Esophagus mucosa (tissue), 1 donor: ENCODE data around the gene RFX2. TPM values are rescaled to one million over a fixed set of nuclear protein-coding genes. Genes with fewer than 3 reads are reported as not detected.
"Not testable (repeated sequence)": the region's sequence is repeated elsewhere in the genome, so short reads cannot be mapped to it uniquely, and the experiment has no call there.

Experiments
- ATAC-seq: fragments of 200-7000 bp; cut with Tn5 transposase; one replicate; pipeline ENCODE4 v1.9.1; 2020
- total RNA-seq: library from RNA; stranded (reverse); gene quantifications from one replicate; pipeline ENCODE4 v1.2.4, GENCODE V29; 2023
- donor health status: DM: yes; HTN: yes; CAD: no.

The RFX2 gene
- total RNA-seq, 1 donor from 2014 or later = 4.5 TPM

DNA sequence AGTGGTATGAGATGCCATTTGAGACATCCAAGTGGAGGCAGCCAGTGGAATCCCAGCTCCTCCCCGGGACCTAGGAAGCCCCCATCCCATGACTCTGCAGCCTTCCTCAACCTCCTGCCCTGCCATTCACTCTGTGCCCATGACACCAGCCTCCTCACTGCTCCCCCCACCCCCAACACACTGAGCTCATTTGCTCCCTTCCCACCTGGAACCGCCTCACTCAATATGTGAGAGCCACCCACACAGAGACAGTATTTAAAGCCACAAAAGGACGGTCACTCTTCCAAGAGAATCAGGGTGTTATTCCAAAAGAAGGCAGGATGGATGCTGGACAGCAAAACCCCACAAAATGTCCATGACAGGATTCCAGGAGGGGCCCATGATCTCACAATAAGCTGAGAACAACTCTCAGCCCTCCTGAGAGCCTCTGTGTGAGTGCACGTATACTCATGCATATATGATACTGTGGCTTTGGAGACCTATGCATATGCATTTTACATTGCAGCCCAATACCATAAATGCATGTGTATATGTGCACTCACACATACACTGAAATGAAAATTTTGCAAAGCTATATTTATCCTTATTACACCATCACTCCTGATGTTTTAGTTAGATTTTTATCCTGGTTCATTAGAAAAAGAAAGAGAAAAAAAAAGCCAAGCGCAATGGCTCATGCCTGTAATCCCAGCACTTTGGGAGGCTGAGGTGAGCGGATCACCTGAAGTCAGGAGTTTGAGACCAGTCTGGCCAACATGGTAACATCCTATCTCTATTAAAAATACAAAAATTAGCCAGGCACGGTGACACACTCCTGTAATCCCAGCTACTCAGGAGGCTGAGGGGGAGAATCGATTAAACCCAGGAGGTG is 121.5 kb downstream of the RFX2 start:
- ATAC-seq = no peak

DNA sequence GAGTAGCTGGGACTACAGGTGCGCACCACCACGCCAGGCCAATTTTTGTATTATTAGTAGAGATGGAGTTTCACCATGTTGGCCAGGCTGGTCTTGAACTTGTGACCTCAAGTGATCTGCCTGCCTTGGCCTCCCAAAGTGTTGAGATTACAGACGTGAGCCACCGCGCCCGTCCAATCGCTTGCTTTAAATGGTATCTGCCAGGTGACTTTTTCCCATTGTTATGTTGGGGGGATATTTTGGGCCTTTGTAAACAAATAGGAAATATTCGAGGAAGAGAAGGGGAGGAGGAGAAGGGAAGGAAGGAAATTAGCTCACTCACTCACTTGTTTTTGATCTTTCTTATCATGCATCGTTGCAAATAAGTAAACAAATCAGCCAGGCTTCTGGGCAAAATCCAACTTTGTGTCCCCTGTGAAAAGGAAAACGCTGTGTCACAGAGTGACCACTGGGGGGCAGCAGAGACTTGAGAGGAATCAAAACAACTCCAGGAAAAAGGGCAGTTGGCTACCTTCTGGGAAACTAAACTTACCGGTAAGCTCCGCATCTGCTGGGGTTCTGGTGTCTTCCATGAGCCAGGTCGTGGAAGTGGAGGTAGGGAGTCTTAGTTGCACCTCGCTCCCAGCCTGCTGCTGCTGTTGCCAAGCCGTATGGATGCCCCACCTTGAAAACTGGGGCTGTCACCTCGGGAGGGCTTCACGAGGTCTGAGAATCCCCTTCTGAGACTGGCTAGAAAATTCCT is 123.1 kb downstream of the RFX2 start:
- ATAC-seq = peak; percentile 54

DNA sequence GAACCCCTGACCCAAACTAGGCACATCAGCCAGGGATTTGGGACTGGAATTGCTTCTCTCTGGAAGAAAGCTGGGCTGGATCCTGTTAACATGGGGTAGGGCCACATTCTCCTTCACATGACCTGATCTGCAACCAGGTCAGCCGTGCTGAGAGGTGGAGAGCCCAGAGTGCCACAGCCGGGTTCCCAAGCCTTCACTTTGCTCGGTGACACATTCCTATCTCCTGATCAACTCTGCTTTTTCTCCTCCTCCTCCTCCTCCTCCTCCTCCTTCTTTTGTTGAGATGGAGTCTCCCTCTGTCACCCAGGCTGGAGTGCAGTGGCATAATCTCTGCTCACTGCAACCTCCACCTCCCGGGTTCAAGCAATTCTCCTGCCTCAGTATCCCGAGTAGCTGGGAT is 124.5 kb downstream of the RFX2 start:
- not testable (repeated sequence) for ATAC-seq

DNA sequence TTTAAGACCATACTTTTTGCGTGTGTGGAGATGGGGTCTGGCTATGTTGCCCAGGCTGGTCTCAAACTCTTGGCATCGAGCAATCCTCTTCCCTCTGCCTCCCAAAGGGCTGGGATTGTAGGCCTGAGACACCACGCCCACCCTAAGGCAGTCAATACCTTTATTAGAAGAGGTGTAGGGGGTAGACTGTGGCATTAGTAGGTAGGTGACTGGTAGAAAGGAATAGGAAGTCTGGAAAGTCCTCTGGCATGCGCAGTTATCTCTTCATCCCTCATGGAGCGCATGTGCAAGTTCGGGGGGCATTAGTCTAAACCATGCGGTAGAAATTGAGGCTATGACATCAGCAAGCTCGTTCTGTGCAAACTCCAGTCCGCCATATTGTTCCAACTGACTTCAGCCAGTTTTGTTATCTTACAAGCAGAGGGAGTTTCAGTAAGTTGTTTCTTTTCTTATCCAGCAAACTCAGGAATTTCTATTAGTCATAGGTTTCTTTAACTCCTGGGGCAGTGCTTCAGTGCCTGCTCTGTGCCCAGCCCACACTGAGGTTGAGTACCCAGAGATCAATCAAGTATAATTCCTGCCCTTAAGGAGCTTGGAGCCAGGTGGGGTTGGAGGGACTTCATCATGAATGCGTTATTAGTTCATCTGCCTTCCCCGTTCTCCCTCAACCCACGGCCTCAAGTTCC is 125.1 kb downstream of the RFX2 start:
- peak; percentile 28 for ATAC-seq

DNA sequence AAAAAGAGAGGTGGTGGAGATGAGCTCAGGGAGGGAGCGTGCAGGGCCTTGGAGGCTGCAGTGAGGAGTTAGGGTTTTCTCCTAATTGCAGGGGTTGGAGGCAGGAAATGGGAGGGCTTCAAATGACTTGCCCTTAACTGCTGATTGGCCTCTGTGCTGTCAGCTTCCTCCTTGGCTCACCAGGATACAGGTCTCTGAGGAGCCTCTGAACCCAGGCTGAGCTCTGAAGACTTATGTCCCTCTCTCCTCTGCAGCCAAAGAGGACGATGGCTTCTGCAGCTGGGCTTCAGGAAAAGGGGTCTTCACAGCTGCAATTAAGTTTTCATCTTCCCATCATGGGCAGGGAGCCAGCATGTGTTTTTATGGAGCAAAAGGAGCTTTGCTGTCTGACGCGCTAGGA is 125.7 kb downstream of the RFX2 start:
- no peak for ATAC-seq

DNA sequence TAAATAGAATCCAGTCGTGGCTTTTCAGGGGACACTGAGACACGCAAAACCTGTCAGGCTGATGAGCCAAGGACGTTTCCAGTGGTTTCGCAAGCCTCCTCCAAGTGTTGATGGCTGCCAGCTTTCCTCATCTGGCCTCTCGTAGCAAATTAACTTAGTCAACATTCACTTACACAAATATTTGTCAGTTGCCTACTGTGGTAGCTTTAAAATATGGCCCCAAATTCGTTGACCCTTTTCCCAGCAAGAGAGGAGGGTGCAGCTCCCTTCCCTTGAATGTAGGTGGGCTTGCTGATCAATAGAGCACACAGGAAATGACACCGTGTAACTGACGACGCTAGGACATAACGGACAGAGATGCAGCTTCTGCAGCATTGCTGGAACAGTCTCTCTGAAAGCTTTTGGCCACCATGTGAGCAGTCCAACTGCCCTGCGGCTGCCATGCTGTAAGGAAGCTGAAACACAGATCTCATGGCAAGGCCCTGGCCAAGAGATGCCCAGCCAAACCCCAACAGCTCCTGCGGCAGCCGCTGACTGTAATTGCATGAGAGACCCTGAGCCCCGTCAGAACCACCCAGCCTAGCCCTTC is 126.8 kb downstream of the RFX2 start:
- ATAC-seq = peak; percentile 20

DNA sequence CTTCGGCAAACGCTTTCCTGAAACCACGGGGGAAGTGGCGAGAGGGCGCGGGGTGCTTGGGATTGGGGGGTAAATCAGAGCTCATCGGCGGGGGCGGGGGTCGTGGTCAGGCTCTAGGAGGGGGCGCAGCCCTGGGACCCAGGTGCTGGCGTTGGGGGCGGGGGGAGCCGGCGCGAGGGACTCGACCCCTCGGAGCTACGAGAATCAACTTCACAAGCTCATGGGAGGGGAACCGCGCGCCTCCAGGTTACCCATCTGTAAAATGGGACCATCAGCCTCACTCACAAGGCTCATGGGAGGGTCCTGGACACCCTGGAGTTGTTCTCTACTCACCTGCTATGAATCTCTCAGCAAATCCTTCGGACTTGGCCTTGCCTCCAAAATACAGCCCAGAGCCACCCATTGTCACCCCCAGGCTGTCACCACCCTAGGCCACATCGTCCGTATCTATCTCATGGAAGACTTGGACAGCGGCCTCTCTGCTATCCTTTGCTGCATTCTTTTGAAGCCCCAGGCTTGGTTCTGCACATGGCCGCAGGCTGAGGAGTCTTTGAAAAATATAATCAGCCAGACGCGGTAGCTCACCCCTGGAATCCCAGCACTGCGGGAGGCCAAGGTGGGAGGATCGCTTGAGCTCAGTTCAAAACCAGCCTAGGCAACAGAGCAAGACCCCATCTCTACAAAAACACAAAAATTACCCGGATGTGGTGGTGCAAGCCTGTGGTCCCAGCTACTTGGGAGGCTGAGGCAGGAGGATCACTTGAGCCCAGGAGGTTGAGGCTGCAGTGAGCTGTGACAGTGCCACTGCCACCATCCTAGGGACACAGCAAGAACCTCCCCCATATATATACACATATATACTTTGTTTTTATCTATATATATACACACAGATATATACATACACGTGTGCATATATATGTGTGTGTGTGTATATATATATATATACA is 131.4 kb downstream of the RFX2 start:
- no peak for ATAC-seq

DNA sequence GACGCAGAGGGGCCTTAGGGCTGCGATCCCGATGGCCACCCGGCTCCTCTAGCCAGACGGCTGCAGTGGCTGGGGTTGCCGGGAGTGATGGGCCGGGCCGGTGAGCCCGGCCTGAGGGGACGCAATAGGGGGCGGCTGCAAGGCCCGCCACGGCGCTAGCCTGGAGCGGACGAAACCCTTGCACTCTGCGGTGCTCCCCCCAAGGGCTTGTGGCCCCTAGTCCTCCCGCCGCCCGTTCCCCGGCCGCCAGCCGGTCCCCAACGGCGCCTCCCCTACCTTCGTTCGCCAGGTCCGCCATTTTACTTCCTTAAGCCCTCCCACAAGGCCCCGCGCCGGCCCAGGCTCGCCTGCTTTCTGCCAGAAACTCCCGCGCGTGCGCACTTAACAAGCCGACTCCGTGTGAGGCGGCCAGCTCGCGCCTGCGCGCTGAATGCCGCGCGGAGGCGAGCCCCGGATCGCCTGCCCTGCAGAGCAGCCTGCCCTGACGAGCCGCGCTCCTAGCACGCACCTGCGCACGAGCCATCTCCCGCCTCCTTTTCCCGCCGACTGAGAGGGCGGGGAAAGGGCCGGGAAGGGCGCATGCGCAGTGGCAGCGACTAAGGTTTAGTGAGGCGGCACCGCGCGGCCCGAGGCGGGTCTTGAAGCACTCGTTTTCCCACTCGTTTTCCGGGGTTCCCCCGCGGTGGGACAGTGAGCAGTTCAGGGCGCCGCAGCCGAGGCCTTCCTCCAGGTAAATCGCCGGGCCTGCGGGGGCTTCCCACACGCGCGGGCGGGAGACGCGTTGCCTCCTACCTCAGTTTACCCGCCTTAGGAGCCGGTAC is 132.3 kb downstream of the RFX2 start, which contains the start of gene RANBP3:
RANBP3 (minus strand) TSS at position 356 of the 821 bp plus-strand sequence; CDS start at position 298, 58 bp downstream.
- ATAC-seq = peak; percentile 97

DNA sequence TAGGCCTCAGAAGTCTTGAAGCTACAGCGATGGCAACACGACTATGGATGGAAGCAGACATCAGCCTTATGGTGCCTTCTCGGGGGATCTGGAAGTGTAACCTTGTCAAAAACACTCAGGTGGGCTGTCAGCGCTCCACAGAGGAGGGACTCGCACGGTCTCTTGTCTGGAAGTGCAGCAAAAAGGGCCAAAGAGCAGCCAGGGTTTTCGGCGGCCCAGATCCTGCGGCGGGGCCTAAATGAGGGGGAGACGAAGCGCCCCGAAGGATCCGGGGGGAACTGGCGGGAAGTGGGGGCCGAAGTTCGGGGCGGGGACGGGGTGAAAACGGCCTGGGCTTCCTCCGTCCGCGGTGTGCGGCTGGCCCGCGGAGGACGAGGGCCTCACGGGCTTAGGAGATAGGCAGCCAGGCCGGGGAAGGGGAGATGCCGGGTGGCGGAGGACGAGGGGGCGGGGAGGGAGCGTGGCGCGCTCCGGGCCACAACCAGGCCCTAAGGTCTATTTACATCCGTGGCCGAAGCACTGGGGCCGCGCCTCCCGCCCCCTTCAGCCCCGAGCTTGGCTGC is 133.0 kb downstream of the RFX2 start:
- no peak for ATAC-seq

DNA sequence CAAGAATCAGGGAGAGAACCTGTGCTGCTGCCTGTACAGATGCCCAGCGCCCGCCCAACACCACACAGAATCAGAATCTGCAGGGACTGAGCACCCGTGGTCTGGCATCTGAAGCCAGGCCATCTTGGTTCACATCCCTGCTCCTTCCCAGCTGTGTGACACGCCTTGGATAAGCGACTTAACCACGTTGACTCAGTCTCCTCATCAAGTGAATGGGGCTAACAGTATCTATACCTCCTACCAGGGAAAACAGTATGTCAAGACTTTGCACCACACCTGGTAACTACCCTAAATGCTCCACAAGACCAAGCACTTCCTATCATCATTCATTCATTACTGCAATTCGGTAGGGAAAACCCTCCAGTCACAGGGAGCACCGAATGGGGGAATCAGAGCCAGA is 133.5 kb downstream of the RFX2 start:
- ATAC-seq = no peak

DNA sequence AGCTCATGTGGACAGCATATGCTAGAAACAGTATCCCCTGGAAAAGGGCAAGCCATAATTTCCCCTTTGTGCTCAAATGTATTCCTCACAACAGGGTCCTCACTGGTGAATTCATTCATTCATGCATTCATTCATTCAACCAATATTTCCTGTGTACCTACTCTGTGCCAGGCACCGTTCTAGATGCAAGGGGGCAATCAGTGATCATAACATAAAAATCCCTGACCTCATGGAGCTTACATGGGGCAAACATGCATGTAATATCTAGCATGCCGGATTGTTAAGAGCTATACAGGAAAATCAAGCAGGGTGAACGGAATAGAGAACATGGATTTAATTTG is 134.9 kb downstream of the RFX2 start:
- no peak for ATAC-seq

DNA sequence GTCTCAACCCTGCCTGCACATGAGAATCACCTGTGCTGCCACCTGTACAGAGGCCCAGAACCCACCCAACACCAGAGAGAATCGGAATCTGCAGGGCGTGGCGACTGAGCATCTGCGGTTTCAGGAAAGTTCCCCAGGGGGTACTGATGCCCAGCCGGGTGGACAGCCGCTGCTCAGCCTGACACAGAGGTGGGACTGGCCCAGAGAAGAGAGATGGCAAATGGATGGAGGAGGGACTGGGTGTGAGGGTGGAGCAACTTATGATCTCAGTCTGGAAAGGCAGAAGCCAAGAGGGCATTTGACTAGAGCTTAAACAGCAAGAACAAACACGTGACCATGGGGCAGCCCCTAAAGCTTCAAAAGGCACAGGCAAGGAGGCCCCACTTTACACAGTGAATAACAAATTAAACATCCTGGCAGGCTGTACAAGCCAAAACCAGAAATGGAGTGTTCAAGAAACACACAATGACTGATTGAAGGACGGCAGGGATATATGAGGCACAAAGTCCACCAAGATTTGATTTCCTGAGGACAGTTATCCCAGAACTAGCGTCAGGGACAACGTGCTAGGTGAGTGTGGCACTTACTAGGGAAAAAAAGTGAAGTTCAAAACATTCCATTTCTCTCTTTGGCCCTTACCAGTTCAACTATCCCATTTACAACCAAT is 135.4 kb downstream of the RFX2 start:
- no peak for ATAC-seq

DNA sequence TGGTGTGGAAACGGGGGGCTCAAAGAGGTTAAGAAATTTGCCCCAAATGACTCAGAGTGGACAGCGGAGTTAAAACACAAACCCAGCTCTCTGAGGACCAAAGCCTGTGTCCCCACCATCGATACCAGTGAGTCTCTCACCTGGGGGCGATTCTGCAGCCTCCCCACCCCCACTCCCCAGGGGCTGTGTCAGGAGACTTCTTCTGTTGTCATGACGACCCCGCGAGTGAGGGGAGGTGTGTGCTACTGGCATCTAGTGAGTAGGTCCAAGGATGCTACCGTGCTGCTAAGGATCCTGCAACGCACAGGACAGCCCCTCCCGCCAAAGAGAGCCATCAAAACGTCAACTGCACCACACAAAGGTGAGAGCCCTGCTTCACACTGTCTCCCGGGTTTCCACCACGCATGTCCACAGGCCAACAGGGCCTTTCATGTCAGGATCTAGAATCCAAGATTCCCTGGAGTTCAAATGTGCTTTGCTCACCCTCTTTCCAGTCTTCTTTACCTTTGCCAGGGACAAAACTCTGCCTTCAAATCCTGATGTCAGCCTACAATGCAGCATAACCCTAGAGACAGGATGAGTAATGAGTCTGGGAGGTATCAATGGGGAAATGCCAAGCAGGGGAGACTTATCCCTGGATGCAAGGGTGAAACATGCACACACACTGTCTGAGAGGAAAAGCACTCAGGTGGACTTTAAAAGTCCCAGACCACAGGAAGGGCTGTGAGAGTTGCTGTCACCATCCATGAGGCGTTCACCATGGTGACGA is 136.2 kb downstream of the RFX2 start:
- ATAC-seq = no peak

DNA sequence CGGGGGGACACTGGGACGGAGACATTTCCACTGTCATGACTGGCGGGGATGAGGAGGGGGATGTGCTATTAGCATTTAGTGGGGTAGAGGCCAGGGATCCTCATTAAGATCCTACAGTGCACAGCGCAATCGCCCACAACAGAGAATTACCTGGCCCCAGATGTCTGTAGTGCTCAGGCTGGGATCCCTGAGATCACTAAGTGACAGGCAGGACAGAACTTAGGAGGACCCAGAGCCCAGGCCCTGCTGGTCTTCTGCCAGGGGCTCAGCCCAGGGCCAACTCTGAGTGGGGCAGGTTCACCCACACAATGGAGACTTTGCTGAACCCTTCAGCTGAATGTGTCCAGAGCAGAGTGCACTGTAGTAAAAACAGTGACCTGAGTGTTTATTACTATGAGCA is 136.9 kb downstream of the RFX2 start:
- ATAC-seq = no peak

DNA sequence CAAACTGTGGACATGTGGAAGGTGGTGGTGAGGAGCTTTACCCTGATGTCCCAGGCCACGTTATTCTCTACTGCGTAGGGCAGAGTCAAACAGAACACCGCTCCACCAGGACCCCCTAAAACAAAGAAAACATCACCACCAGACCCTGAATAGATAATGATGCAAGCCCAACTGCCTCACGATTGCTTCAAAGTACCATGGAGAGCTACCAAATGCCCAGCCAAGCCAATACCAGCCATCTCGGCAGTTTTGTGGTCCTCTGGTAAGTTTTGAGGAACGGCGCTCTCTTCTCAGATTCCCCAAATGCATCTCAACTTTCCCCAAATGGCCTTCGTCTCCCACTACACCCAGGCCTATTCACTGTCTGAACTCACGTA is 138.0 kb downstream of the RFX2 start:
- ATAC-seq = no peak

DNA sequence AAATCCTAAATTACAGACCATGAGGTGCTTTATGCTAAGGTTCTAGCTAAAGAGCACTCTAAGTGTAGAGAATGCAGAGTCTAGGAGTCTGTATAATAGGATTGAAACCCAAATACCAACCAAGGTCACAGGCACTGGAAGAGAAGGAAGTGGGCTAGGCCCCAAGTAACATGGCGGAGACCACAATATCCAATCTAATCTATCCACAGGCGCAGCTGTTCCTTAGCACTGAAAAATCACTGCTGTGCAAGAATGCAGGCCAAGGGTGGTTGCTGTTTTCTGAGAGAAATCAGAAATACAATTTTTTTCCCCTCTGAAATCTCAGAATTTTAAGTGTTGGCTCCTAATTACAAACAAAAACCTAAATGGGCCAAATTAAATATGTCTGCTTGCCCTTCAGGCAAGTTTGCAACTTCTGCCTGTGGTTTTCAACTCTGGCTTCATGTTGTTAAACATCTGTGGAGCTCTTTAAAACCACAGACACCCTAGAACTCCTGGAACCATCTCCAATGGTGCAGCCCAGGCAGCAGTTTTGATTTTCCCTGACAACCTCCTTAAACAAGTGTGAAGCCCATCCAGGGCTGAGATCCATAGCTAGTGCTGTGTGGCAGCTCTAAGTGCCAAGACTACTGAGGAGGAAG is 138.5 kb downstream of the RFX2 start:
- ATAC-seq = no peak

DNA sequence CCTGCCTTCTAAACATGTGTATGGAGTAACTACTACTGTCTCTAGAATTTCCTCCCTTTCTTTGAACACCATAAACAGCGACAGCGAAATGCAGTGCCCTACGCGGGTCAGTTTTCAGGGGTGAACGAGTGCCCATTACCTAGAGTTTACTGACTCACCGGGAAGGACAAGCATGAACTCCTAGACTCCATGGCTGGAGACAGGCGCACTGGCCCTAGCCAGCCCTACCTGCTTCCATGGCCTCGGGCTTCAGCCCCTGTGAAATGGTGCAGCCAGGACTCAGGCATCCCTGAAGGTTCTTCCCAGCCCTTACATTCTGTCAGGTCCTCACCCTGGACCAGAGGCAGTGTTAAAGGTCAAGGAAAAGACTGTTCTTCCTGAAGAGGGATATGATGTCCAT is 140.8 kb downstream of the RFX2 start:
- no peak for ATAC-seq
